DOHH2 (cell line): ENCODE data around the gene PCDHAC2.

ENCODE experiments used
- EZH2phosphoT487 ChIP-seq: fragments of 200-600 bp; sonication (generic); IDR thresholded peaks from 2 replicates; pipeline ENCODE4 v1.6.1; 2017; ENCODE audit warnings: borderline replicate concordance, mild to moderate bottlenecking, antibody characterized with exemption, low read length, moderate library complexity, mixed read lengths
- TF ChIP-seq, protein P1 (sequence below): fragments of 200-600 bp; sonication (generic); IDR thresholded peaks from one replicate; pipeline ENCODE4 v1.5.1; 2014; ENCODE audit warnings: antibody characterized with exemption, mild to moderate bottlenecking, low read depth, low read length; ENCODE audit not compliant: poor library complexity, severe bottlenecking

DNA sequence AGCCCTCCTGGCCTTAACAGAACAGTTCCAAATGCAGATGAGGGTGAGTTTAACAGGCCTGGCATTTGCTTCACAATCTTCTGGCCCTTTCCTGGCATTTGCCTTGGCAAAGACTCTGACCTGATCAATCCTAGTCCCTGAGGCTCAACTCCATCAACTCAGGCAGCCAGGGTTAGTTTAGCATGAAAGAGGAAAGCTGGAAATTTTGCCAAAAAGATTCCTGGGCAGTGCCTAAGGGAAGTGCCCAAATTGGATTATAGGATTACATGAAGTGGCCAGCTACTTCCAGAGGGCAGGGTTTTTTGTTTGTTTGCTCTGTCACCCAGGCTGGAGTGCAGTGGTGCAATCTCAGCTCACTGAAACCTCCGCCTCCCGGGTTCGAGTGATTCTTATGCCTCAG, 36.8 kb downstream of the PCDHAC2 start:
- no peak for TF ChIP-seq EZH2phosphoT487
- TF ChIP-seq, protein P1, sequence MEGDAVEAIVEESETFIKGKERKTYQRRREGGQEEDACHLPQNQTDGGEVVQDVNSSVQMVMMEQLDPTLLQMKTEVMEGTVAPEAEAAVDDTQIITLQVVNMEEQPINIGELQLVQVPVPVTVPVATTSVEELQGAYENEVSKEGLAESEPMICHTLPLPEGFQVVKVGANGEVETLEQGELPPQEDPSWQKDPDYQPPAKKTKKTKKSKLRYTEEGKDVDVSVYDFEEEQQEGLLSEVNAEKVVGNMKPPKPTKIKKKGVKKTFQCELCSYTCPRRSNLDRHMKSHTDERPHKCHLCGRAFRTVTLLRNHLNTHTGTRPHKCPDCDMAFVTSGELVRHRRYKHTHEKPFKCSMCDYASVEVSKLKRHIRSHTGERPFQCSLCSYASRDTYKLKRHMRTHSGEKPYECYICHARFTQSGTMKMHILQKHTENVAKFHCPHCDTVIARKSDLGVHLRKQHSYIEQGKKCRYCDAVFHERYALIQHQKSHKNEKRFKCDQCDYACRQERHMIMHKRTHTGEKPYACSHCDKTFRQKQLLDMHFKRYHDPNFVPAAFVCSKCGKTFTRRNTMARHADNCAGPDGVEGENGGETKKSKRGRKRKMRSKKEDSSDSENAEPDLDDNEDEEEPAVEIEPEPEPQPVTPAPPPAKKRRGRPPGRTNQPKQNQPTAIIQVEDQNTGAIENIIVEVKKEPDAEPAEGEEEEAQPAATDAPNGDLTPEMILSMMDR = no peak
